ENCODE measurements around the gene LUM. TPM values are rescaled to one million over a fixed set of nuclear protein-coding genes. Genes with fewer than 3 reads are reported as not detected.

The LUM gene
- total and polyA plus RNA-seq, 2 experiments from 2014 or later: 0.27 TPM; not detected in 1

GRCh38 chr12:91056488-91056887, 54.8 kb downstream of the LUM start (continued):
- TF ChIP-seq CTCF (conservative IDR thresholded peaks at IDR 0.05; ENCODE audit: low read depth in 2 of 2) (no peak), ZNF331 (CRISPR knock-in tag; IDR thresholded peaks at IDR 0.05; ENCODE audit: low read depth) (no peak), JUNB (IDR thresholded peaks at IDR 0.05; ENCODE audit: unreplicated experiment) (no peak), ETS1 (IDR thresholded peaks at IDR 0.05) (no peak), EZH2phosphoT487 (IDR thresholded peaks at IDR 0.05; ENCODE audit: unreplicated experiment) (no peak), ZNF114 (CRISPR knock-in tag; IDR thresholded peaks at IDR 0.05) (no peak)

- H3K9me2 ChIP-seq (ENCODE audit: insufficient read depth): no peaks in the 10 kb centered on the region; the same call in 1 of the 2 replicates
- no peaks in the 10 kb centered on the region for H3K4me1 Mint-ChIP-seq
- no peaks in the 10 kb centered on the region for H3K36me3 Mint-ChIP-seq (ENCODE audit: low read depth)
- H4K20me1 ChIP-seq (replicated peaks; ENCODE audit: insufficient read depth): no peaks in the 10 kb centered on the region
- H3K4me1 ChIP-seq (ENCODE audit: insufficient read depth): no peaks in the 10 kb centered on the region
- no peaks in the 10 kb centered on the region for H3K27me3 ChIP-seq (ENCODE audit: insufficient read depth)
- no peaks in the 10 kb centered on the region for H3K79me2 ChIP-seq (replicated peaks; ENCODE audit: insufficient read depth)
- no peak overlapping the region for H3K4me2 ChIP-seq
- H3K27me3 Mint-ChIP-seq (ENCODE audit: insufficient read depth, low read depth, poor library complexity): no peaks in the 10 kb centered on the region
- no peak overlapping the region for H2AFZ ChIP-seq
- H3F3A ChIP-seq (replicated peaks; ENCODE audit: low read depth): no peaks in the 10 kb centered on the region
- H3K4me3 ChIP-seq: no peak overlapping the region
- H3K27ac Mint-ChIP-seq: no peak overlapping the region
- no peaks in the 10 kb centered on the region for H3K36me3 ChIP-seq (ENCODE audit: insufficient read depth)
- ATAC-seq: no peak
- no peak for DNase-seq (ENCODE audit: low spot score)
- H3K27ac ChIP-seq (ENCODE audit: low read depth): no peak overlapping the region
- no peak overlapping the region for H3K4me3 Mint-ChIP-seq
- no peaks in the 10 kb centered on the region for H3K9me3 Mint-ChIP-seq
- no peak for TF ChIP-seq ZNF331 (CRISPR knock-in tag; IDR thresholded peaks at IDR 0.05; ENCODE audit: low read depth)
- TF ChIP-seq CREB1 (CRISPR knock-in tag; IDR thresholded peaks at IDR 0.05; ENCODE audit: low read depth): no peak
- TF ChIP-seq ETS1 (IDR thresholded peaks at IDR 0.05): no peak
- no peak for TF ChIP-seq STAT1 (IDR thresholded peaks at IDR 0.05; ENCODE audit: unreplicated experiment)
- TF ChIP-seq NANOG (IDR thresholded peaks at IDR 0.05; ENCODE audit: borderline replicate concordance): no peak
- TF ChIP-seq EZH2phosphoT487 (IDR thresholded peaks at IDR 0.05; ENCODE audit: unreplicated experiment): no peak
- TF ChIP-seq EZH2 (IDR thresholded peaks at IDR 0.05; ENCODE audit: low read depth, unreplicated experiment): no peak
- no peak for TF ChIP-seq POLR2AphosphoS5 (IDR thresholded peaks at IDR 0.05; ENCODE audit: low read depth)
- TF ChIP-seq ZNF462 (CRISPR knock-in tag; IDR thresholded peaks at IDR 0.05): no peak
These were observed 55.3 kb downstream of the LUM start for GRCh38 chr12:91055976-91056375.

Data from GM23338 (cell line).